ENCODE data around the gene CYP4F22.

GRCh38 chr19:15544283-15544682, 36.0 kb downstream of the CYP4F22 start:
- TF ChIP-seq YY1 (IDR thresholded peaks at IDR 0.05; ENCODE audit: insufficient read depth, insufficient read length), result no peak
- no peak for TF ChIP-seq ZNF274 (IDR thresholded peaks at IDR 0.05; ENCODE audit: low read depth, low read length)

All from NT2/D1 (cell line).